AG09309 (cell line): ENCODE data around the gene ZNF862.

Experiments used
- DNase-seq: peaks from one replicate; pipeline ENCODE4 v3.0.0-alpha.2; 2010; ENCODE audit warnings: low read depth
- H3K4me3 ChIP-seq: 2 replicates; pipeline ENCODE4 v1.5.1; 2011; ENCODE audit warnings: mild to moderate bottlenecking, low read depth, low read length, moderate library complexity; ENCODE audit not compliant: control insufficient read depth
- CTCF ChIP-seq: IDR thresholded peaks from 2 replicates; pipeline ENCODE4 v1.5.1; 2011; ENCODE audit warnings: mild to moderate bottlenecking, low read depth, low read length, inconsistent platforms; ENCODE audit not compliant: insufficient read depth, control insufficient read depth; ENCODE audit errors: missing control alignments

ZNF862 gene

GRCh38 chr7:149877890-149878522 lies 39.8 kb downstream of the ZNF862 start:
- no peak overlapping the region for H3K4me3 ChIP-seq
- DNase-seq = no peak
- TF ChIP-seq CTCF = no peak

DNA sequence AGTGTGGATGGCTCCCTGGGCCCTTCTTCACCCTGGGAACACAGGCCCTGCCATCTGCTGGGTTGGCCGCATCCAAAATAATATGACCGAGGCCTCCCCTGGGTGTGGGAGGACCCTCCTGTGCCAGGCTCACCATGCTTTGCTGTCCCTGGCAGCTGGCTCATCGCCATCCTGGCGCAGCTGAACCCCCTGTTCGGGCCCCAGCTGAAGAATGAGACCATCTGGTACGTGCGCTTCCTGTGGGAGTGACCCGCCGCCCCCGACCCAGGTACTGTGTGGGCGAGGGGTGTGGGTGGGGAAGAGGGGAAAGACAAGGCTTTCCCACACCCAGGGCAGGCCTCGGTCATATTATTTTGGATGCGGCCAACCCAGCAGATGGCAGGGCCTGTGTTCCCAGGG lies 40.3 kb downstream of the ZNF862 start:
- no peak overlapping the region for H3K4me3 ChIP-seq
- no peak for TF ChIP-seq CTCF
- DNase-seq = no peak

DNA sequence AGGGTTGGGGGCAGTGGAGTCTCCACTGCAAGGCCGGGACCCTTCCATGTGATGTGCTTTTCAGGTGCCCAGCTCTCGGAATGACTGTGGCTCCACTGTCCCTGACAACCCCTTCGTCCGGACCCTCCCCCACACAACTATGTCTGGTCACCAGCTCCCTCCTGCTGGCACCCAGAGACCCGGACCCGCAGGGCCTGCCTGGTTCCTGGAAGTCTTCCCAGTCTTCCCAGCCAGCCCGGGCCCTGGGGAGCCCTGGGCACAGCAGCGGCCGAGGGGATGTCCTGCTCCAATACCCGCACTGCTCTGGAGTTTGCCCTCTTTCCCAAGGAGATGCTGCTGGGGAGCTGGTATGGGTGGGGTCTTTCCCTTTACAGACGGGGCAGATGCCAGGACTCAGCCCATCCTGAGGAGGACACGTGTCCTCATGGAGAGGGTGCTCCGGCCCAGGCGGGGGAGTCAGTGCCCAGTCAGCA lies 41.1 kb downstream of the ZNF862 start:
- no peak overlapping the region for H3K4me3 ChIP-seq
- no peak for TF ChIP-seq CTCF
- DNase-seq = no peak

- DNase-seq = no peak
- no peak overlapping the region for H3K4me3 ChIP-seq
- no peak for TF ChIP-seq CTCF
Observed at GRCh38 chr7:149879766-149880637, 41.8 kb downstream of the ZNF862 start.

GRCh38 chr7:149880638-149881311 lies 42.6 kb downstream of the ZNF862 start:
- no peak for TF ChIP-seq CTCF
- no peak overlapping the region for H3K4me3 ChIP-seq
- no peak for DNase-seq

DNA sequence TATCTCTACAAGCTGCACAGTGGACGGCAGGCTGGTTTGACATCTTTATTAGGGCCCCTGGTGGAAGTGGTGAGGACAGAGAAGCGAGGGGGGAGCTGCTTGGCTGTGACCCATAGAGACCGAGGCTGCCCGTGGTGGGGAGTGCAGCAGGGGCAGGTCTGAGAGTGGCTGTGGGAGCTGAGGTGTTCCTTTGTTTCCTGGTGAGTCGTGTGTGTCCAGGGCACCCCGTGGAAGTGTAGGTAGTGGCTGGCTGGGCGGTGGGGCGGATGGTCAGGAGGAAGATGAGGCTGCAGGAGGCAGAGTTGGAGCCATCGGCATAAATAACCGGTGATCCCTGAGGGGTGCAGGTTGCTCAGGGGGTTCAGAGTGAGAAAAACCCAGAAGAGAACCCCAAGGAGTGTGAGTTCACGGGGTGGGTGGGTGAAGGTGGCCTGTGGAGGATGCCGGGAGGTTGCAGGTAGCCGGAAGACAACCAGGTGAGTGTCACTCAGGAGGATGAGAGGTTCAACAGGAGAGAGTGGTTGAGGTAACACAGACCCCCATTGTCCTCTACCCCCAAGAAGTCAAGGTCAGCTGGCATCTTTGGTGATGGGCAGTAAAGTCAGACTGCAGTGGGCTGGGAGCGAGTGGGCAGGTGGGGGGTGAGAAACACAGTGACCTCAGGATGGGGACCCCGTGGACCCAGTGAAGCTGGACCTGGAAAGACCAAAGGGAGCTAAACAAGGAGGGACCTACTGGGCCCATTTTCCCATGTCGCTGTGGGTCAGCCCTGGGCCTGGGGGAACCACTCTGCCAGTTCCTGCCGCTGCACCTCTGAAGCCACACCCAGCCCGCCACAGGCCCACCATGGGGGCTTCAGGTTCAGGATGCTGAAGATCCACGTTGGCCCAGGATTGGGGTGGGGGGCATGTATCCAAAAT lies 43.4 kb downstream of the ZNF862 start:
- TF ChIP-seq CTCF = no peak
- no peak overlapping the region for H3K4me3 ChIP-seq

More for the DNA sequence above, 43.4 kb downstream of the ZNF862 start:
- DNase-seq = no peak
